ENCODE data around the gene CTNNAL1.
"Not testable (repeated sequence)": the region's sequence is repeated elsewhere in the genome, so short reads cannot be mapped to it uniquely, and the experiment has no call there.

The CTNNAL1 gene, protein sequence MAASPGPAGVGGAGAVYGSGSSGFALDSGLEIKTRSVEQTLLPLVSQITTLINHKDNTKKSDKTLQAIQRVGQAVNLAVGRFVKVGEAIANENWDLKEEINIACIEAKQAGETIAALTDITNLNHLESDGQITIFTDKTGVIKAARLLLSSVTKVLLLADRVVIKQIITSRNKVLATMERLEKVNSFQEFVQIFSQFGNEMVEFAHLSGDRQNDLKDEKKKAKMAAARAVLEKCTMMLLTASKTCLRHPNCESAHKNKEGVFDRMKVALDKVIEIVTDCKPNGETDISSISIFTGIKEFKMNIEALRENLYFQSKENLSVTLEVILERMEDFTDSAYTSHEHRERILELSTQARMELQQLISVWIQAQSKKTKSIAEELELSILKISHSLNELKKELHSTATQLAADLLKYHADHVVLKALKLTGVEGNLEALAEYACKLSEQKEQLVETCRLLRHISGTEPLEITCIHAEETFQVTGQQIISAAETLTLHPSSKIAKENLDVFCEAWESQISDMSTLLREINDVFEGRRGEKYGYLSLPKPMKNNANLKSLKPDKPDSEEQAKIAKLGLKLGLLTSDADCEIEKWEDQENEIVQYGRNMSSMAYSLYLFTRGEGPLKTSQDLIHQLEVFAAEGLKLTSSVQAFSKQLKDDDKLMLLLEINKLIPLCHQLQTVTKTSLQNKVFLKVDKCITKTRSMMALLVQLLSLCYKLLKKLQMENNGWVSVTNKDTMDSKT

DNA sequence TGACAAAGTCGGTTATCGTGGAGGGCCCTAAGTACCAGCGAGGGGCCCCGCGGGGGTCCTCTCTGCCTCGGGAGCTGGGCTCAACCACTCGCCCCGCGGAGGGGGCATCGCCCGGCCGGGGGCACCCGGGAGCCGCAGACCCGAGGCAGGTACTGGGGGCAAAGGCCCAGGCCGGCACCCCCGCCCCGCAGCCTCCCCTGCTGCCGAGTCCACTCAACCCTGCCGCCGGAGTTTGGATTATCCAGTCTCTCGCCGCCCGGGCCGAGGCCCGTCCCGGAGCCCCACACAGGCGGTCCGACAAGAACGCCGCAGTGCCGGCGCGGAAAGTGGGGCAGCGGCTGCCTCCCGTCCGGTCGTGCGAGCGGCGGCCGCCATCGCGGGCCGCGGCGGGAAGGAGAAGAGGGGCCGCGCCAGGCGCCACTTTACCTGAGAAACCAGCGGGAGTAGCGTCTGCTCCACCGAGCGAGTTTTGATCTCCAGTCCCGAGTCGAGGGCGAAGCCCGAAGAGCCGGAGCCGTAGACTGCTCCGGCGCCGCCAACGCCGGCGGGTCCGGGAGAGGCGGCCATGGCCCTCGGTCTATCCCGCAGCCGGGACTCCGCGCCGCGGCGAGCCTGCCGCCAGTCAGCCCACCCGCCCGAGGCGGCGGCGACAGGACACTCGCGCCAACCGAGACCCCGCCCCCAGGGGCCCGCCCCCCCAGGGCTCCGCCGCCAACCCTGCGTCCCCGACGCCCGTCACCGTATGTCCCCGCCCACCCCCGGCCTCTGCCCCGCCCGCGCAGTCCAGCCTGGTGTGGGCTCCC, at the start of gene CTNNAL1:
Gene CTNNAL1, minus strand, starts transcription at position 624 of the 803 bp plus-strand sequence. Its CDS starts 57 bp downstream, at position 567.
- DNase-seq, result peak in 53 of 56 donors; percentile 31 to 94 (median 83)

DNA sequence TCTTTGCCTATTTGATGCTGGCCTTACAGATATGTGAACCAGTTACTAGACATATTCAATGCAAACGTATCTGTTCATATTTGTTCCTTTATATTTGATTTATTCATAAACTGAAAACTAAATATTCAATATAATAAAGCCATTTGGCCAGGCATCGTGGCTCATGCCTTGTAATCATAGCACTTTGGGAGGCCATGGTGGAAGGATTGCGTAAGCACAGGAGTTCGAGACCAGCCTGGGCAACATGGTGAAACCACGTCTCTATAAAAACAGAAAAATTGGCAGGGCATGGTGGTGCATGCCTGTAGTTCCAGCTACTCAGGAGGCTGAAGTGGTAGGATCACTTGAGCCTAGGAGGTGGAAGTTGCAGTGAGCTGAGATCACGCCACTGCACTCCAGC, 49.2 kb upstream of the CTNNAL1 start:
- DNase-seq, result no peak

DNA sequence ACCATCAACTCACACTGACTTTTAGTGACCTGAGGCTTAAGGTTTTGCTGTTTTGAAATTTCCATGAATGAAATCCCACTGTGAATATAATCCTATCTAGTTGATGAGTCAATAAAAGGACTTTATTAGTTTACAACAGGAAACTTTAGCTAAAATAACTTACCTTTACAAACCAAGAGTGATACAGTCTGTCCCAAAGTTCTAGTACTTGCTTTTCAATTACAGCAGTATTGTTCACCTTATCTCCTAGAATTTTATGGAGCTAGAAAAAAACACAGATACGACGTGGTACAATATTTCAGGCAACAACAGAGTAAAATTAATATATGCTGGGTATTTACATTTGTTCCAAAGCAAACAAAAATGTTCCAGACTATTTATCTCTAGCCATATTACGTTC, 46.9 kb upstream of the CTNNAL1 start:
- no peak for DNase-seq

GRCh38 chr9:109053121-109053520, 39.8 kb upstream of the CTNNAL1 start:
- DNase-seq, result not testable (repeated sequence)

DNA sequence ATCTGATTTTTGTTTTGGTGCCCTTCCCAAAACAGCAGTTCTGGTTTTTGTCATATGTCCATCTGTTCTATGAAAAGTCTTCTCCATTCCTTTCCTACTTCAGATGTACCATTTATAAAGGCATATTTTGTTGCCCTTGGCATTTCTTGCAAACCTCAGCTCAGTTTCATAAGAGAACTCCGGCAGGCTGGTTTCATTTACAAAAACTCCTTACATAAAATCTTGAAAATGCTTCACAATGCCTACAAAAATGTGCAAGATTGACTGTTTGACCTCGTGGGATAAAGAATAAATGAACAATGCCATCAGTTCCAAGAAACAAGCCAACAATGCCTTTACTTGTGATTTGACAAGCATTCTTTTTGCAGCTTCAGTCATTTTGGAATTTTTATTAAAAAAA, 39.1 kb upstream of the CTNNAL1 start:
- DNase-seq, result no peak

- DNase-seq, result no peak
Measured at GRCh38 chr9:109051733-109052132, 38.4 kb upstream of the CTNNAL1 start.

DNA sequence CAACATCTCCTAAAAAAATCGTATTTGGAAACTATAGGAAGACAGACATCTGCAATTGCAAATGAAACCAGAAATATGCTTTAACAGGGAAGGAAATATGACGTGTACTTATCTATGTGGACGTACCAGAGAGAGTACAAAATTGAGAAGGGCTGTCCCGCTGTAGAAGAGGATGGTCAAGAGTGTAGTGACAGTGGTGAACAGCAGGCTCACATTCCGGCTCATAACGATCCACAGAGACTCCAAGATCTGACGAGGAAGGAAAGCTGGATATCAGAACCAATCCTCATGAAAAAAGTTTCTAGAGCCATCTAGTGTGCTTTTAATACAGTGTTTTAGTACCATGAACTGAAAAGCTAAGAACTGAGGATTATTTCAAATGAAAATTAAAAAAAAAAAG, 37.1 kb upstream of the CTNNAL1 start:
- DNase-seq, result no peak

DNA sequence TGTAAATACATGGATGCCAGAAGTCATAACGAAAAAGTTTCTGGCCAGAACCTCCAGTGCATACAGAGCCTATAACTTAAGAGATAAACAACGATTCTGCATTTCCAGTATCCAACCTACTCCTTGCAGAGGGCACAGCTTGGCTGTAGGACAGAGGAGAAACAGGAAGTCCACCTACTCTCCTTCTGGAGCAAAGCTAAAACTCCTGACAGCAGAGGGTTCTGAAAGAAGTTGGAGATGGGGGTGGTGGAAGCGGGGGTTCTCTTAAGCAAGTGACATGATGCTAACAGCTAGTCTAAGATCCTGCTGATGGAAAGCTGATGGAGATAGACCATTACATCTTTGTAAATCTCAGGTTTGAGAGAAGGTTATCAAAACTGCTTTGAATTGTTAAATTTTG, 35.5 kb upstream of the CTNNAL1 start:
- DNase-seq, result no peak

DNA sequence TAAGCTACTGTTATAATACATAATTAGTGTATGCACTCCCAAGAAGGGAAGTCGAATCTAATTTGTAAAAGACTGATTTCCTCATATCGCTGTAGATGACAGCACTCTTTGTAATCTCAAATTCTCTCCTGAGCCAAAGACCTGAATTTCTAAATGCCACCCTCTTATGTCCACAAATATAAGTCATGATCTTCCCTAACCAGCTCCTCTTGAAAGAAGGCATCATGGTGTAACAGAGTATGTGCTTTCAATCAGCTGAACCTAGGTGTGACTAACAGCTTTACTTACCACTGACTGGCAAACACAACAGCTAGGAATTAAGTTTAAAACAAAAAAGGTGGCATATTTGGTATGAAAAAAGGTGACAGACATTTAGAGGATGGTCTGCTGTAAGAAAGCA, 34.0 kb upstream of the CTNNAL1 start:
- DNase-seq, result no peak

DNA sequence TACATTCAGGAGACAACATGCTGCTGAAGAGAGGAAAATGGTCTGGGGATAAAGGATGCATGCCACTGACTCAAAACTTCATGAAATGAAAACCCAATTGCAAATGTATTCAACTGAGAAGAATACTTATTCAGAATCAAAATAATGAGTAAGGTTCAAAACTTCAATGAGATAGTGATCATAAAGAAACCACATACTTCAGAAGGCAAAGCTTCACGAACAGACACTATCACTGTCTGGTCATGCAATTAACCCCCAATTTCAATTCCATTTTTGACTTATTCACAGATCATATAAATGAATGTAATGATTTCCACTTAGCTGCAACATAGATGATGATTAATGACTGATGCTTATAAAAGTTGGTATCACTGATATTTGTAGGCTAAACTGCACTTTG, 33.0 kb upstream of the CTNNAL1 start:
- no peak for DNase-seq

GRCh38 chr9:109043578-109043977, 30.3 kb upstream of the CTNNAL1 start:
- no peak for DNase-seq

DNA sequence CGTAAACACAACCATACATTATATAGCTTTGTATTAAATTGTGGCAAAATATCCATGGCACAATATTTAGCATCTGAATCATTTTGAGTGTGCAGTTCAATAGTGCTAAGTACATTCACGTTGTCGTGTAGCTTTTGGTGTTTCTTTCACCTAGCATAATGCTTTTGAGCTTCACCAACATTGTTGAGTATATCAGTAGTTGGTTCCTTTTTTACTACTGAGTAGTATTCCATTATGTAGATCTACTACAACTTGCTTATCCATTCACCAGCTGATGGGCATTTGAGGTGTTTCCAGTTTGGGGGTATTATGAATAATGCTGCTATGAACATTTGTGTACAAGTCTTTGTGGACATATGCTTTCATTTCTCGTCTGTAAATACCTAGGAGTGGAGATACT, 27.3 kb upstream of the CTNNAL1 start:
- DNase-seq, result no peak

- DNase-seq, result no peak
Measured at GRCh38 chr9:109039539-109039938, 26.2 kb upstream of the CTNNAL1 start.

- DNase-seq, result no peak
Measured at GRCh38 chr9:109037946-109038715, 24.8 kb upstream of the CTNNAL1 start.

- DNase-seq, result no peak
Measured at GRCh38 chr9:109036744-109037680, 23.7 kb upstream of the CTNNAL1 start.

DNA sequence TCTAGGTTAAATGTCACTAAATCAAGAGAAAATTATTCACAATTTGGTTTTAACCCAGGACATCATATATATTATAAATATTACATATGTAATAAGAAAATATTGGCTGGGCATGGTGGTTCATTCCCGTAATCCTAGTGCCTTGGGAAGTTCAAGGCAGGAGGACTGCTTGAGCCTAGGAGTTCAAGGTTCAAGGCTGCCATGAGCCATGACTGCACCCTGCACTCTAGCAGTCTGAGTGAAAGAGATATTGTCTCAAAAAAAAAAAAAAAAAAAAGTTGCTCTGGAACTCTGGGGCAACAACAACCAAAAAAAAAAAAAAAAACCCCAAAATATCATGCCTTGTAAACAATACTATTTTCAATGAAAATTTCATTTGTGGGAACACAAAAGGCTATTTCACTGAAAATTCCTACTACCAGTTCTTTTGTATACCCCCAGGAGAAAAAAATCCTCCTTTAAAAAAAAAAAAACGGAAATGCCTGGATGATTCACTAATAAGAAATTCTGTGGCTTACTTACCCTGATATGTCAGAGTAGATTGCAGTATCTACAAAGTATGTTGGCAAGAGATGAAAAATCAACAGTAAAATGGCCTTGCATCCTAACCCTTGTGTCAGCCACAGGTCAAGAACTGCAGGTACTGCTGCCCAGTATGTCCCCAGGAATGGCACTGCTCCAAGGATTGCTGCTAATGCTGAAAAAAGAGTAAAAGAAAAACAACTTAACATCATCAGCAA, 22.6 kb upstream of the CTNNAL1 start:
- no peak for DNase-seq

DNA sequence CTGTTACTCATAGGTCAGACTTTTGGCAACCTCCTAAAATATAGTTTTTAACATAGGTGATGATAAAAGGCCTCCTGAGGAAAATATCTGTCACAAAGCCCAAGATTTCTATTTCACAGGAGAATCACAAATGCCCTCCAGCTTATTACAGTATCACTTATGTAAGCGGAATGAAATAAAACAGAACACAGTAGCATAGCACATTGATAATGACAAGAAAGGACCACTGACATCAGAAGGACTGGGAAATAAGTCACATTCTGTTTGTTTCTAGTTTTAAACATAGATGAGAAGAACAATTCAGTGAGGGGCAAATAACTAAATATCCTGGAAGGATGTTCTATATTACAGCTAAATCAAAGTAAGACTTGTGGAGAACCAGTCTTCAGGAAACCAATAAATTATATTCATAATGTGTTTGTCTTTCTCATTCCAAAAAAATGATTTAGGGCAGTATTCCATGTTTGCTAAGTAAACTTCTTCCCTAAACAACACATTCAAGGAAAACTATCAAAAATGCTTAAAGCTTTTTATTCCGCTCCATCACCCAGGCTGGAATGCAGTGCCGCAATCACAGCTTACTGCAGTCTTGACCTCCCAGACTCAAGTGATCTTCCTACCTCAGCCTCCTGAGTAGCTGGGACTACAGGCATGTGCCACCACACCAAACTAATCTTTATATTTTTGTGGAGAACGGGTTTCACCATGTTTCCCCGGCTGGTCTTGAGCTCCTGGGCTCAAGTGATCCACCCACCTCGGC, 20.8 kb upstream of the CTNNAL1 start:
- no peak for DNase-seq

GRCh38 chr9:109031241-109031640, 17.9 kb upstream of the CTNNAL1 start:
- DNase-seq, result no peak
